Muscle of leg (tissue), 11 donors: Measurements from ENCODE around the gene COX4I2. TPM values are rescaled to one million over a fixed set of nuclear protein-coding genes. Genes with fewer than 3 reads are reported as not detected.
A peak's percentile ranks its signal among the peaks of the same experiment; 100 is the strongest.

Source experiments
- DNase-seq: peaks from one replicate; pipeline ENCODE4 v3.0.0; 2013
- H3K27ac ChIP-seq: one replicate; pipeline ENCODE4 v1.5.1; 2013; ENCODE audit warnings: mild to moderate bottlenecking, low read length, control low read depth
- H3K27me3 ChIP-seq: one replicate; pipeline ENCODE4 v1.6.1; 2013; ENCODE audit warnings: low read length; ENCODE audit not compliant: control insufficient read depth, insufficient read depth
- H3K36me3 ChIP-seq: one replicate; pipeline ENCODE4 v1.6.1; 2013; ENCODE audit warnings: low read length; ENCODE audit not compliant: control insufficient read depth, insufficient read depth
- H3K4me1 ChIP-seq: one replicate; pipeline ENCODE4 v1.6.1; 2013; ENCODE audit warnings: low read length; ENCODE audit not compliant: control insufficient read depth, insufficient read depth
- H3K4me3 ChIP-seq: one replicate; pipeline ENCODE4 v1.5.1; 2013; ENCODE audit warnings: low read length, control low read depth
- H3K9me3 ChIP-seq: replicated peaks from 2 replicates; pipeline ENCODE4 v1.6.1; 2013; ENCODE audit warnings: low read depth, low read length; ENCODE audit not compliant: control insufficient read depth
- WGBS: methylation state at CpG from one replicate; pipeline ENCODE4 v1.1.5; 2013; ENCODE audit warnings: missing lambda C conversion rate; ENCODE audit not compliant: insufficient coverage; 5-methylcytosine and 5-hydroxymethylcytosine counted together
- polyA plus RNA-seq, 8 donors: library from polyadenylated mRNA; unstranded; fragments of 120-200 nt; gene quantifications; one replicate each; pipeline versions ENCODE4 v1.2.1 to v1.2.3, GENCODE V29; 2013; ENCODE audit warnings: inconsistent platforms in 1 of 8, low replicate concordance in 1 of 8; ENCODE audit not compliant: insufficient read length in 8 of 8, insufficient read depth in 1 of 8
- total RNA-seq: library from RNA; stranded (reverse); fragments of 120-200 nt; gene quantifications from one replicate; pipeline ENCODE4 v1.2.4, GENCODE V29; 2013

The COX4I2 gene
- total and polyA plus RNA-seq, 9 donors, result 7.0 to 12.5 (median 8.7) TPM

DNA sequence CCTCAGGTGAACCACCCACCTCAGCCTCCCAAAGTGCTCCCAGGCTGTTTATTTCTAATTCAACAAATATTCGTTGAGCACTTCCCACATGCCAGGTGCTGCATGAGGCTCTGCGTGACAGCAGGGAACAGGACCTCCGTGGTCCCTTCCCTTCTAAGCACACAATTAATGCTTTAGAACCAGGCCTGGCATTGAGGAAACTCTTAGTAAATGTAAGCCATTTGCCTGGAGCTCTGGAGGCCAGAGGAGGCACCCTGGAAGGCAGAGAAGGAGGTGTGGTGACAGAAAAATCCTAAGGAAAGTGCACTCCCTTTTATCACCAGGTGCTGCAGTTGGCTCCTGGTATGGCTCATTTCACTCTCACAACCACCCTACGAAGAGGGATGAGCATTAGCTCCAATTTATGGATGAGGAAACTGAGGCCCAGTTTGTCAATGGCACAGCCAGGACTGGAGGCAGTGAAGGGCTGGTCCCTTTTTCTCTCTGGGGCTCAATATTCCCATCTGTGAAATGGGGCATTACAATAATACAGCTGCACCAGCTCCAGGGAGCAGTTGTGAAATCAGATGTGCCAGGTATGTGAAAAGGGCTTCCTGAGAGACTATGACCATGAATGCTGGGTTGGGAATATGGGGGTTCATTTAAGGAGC, 40.8 kb upstream of the COX4I2 start:
- no peaks in the 10 kb centered on the region for H3K36me3 ChIP-seq
- H3K27ac ChIP-seq, result peak overlapping the region; percentile 47
- DNase-seq, result no peak
- H3K4me1 ChIP-seq, result peaks cover 16% of the 10 kb centered on the region
- no peak overlapping the region for H3K4me3 ChIP-seq
- 40% methylated on average over 1 of the region's 4 CpGs for WGBS
- no peaks in the 10 kb centered on the region for H3K9me3 ChIP-seq
- H3K27me3 ChIP-seq, result no peaks in the 10 kb centered on the region

- Histone ChIP-seq H3K4me3 (no peak overlapping the region), H3K36me3 (no peaks in the 10 kb centered on the region), H3K27ac (no peak overlapping the region), H3K9me3 (no peaks in the 10 kb centered on the region), H3K27me3 (no peaks in the 10 kb centered on the region), H3K4me1 (peaks cover 16% of the 10 kb centered on the region)
- WGBS, result no CpG with 5 or more reads among the region's 2 CpGs
- no peak for DNase-seq
These were observed 40.2 kb upstream of the COX4I2 start for GRCh38 chr20:31597481-31597855.

DNA sequence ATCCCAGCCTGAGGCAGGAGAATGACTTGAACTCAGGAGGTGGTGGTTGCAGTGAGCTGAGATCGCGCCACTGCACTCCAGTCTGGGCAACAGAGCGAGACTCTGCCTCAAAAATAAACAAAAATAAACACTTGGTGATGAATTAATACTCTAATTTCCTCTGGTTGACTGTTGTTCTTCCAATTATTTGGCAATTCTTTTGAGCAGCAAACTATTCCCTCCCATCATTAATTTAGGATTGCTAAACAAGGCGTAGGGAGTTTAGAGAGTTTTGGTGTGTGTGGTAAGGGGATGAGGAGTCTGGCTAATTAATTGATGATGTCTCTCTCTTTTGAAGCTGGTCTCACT, 35.3 kb upstream of the COX4I2 start:
- H3K27ac ChIP-seq, result peak overlapping the region; percentile 13
- no peaks in the 10 kb centered on the region for H3K9me3 ChIP-seq
- peaks cover 33% of the 10 kb centered on the region for H3K4me1 ChIP-seq
- no peaks in the 10 kb centered on the region for H3K36me3 ChIP-seq
- peaks cover 11% of the 10 kb centered on the region for H3K27me3 ChIP-seq
- no peak overlapping the region for H3K4me3 ChIP-seq
- no peak for DNase-seq
- no CpG with 5 or more reads among the region's 4 CpGs for WGBS

- no peak for DNase-seq
- Histone ChIP-seq H3K9me3 (no peaks in the 10 kb centered on the region), H3K27me3 (peaks cover 12% of the 10 kb centered on the region), H3K36me3 (no peaks in the 10 kb centered on the region), H3K4me3 (no peak overlapping the region), H3K4me1 (peaks cover 39% of the 10 kb centered on the region), H3K27ac (peak overlapping the region; percentile 13)
- WGBS, result 90% methylated on average over 6 of the region's 17 CpGs
These were observed 34.8 kb upstream of the COX4I2 start for GRCh38 chr20:31602779-31603441.

DNA sequence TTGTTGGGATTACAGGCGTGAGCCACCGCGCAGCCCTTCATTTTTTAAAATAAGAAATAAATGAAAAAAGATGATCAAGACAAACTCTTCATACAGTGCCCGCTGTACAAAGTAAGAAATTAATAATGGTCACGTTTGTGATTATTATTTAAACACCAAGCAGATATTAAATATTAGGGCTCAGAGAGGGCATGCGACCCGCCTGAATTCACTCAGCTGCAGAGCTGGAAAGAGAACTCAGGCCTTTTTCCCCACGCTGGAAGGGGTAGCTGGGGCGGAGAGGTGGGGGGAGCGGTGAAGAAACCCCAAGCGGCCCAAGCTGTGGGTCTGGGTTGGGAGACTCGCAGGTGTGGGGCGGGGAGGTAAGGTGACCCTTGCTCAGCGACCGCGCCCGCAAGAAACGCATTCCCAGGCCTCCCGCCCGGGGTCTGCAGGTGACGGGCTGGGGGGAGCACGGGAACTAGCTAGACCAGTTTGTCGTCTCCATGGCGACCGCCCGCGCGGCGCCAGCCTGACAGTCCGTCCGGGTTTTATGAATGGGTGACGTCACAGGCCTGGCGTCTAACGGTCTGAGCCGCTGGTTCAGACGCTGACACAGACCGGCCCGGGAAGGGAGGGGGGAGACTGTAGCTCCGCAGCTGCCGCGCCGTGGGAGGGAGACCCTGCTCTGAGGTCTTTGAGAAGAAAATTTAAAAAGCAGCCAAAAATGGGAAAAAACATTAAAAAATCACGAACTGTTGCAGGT, 33.7 kb upstream of the COX4I2 start:
- no peaks in the 10 kb centered on the region for H3K9me3 ChIP-seq
- DNase-seq, result peak; percentile 97
- no peaks in the 10 kb centered on the region for H3K36me3 ChIP-seq
- peak overlapping the region; percentile 96 for H3K27ac ChIP-seq
- peak overlapping the region; percentile 82 for H3K4me3 ChIP-seq
- H3K4me1 ChIP-seq, result peaks cover 49% of the 10 kb centered on the region
- peaks cover 12% of the 10 kb centered on the region for H3K27me3 ChIP-seq
- 0% methylated on average over 30 of the region's 43 CpGs for WGBS

GRCh38 chr20:31604567-31605030, 33.1 kb upstream of the COX4I2 start:
- Histone ChIP-seq H3K27ac (peak overlapping the region; percentile 96), H3K4me1 (peaks cover 53% of the 10 kb centered on the region), H3K27me3 (peaks cover 12% of the 10 kb centered on the region), H3K36me3 (no peaks in the 10 kb centered on the region), H3K4me3 (peak overlapping the region; percentile 82), H3K9me3 (no peaks in the 10 kb centered on the region)
- WGBS, result 1% methylated on average over 12 of the region's 14 CpGs
- DNase-seq, result no peak

GRCh38 chr20:31605031-31605901, 32.4 kb upstream of the COX4I2 start, which contains the start of gene ID1:
TSS of gene ID1 (plus strand) at chr20:31605289. CDS start at chr20:31605388, 99 bp downstream.
- H3K36me3 ChIP-seq, result no peaks in the 10 kb centered on the region
- no peaks in the 10 kb centered on the region for H3K9me3 ChIP-seq
- peak; percentile 98 for DNase-seq
- H3K4me3 ChIP-seq, result peak within 1 kb of the TSS; percentile 82
- WGBS, result under 1% methylated on average over 74 of the region's 74 CpGs
- H3K27me3 ChIP-seq, result peaks cover 12% of the 10 kb centered on the region
- peaks cover 53% of the 10 kb centered on the region for H3K4me1 ChIP-seq
- peak within 1 kb of the TSS; percentile 96 for H3K27ac ChIP-seq

DNA sequence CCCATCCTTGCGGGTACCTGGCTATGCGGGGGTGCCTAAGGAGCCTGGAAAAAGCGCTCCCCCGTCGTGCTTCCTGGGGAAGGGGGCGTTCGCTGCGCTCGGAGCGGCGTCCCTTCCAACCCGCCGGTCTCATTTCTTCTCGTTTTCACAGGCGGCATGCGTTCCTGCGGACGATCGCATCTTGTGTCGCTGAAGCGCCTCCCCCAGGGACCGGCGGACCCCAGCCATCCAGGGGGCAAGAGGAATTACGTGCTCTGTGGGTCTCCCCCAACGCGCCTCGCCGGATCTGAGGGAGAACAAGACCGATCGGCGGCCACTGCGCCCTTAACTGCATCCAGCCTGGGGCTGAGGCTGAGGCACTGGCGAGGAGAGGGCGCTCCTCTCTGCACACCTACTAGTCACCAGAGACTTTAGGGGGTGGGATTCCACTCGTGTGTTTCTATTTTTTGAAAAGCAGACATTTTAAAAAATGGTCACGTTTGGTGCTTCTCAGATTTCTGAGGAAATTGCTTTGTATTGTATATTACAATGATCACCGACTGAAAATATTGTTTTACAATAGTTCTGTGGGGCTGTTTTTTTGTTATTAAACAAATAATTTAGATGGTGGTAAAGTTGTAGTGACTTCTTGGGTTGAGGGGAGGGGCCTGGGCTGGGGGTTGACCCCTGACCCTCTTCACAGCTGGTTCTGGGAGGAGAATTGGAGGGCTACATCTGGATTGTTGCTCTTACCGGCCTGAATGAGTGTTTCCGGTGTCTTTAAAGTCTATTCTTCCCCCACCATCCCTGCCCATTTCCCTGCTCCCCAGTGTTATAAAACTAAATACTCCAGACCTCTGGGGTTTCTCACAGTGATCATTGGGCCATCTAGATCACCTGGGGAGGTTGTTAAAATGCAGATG, 31.6 kb upstream of the COX4I2 start:
- Histone ChIP-seq H3K4me3 (peak overlapping the region; percentile 82), H3K36me3 (no peaks in the 10 kb centered on the region), H3K27me3 (peaks cover 12% of the 10 kb centered on the region), H3K4me1 (peaks cover 59% of the 10 kb centered on the region), H3K27ac (peak overlapping the region; percentile 92), H3K9me3 (no peaks in the 10 kb centered on the region)
- DNase-seq, result peak; percentile 52
- 0% methylated on average over 32 of the region's 39 CpGs for WGBS
